Adipocyte (in vitro differentiated cells): Measurements from ENCODE around the gene LLGL2.
A peak's percentile ranks its signal among the peaks of the same experiment; 100 is the strongest.

Source experiments
- DNase-seq: peaks from one replicate; pipeline ENCODE4 v3.0.0-alpha.2; 2015; ENCODE audit warnings: low read depth
- H3K27me3 ChIP-seq: replicated peaks from 2 replicates; pipeline ENCODE4 v1.7.0; 2013; ENCODE audit warnings: mild to moderate bottlenecking, low read length, moderate library complexity; ENCODE audit not compliant: control insufficient read depth, insufficient read depth
- H3K36me3 ChIP-seq: 2 replicates; pipeline ENCODE4 v1.7.0; 2013; ENCODE audit warnings: low read length, mild to moderate bottlenecking, moderate library complexity; ENCODE audit not compliant: control insufficient read depth, insufficient read depth, severe bottlenecking
- H3K4me1 ChIP-seq: 2 replicates; pipeline ENCODE4 v1.7.0; 2013; ENCODE audit warnings: mild to moderate bottlenecking, low read length, moderate library complexity; ENCODE audit not compliant: control insufficient read depth, insufficient read depth
- H3K4me3 ChIP-seq: 2 replicates; pipeline ENCODE4 v1.7.0; 2013; ENCODE audit warnings: mild to moderate bottlenecking, low read length, moderate library complexity
- H3K9ac ChIP-seq: 2 replicates; pipeline ENCODE4 v1.7.0; 2013; ENCODE audit warnings: mild to moderate bottlenecking, low read length, moderate library complexity
- H3K9me3 ChIP-seq: 2 replicates; pipeline ENCODE4 v1.7.0; 2013; ENCODE audit warnings: mild to moderate bottlenecking, low read length, moderate library complexity; ENCODE audit not compliant: control insufficient read depth

LLGL2 gene

DNA sequence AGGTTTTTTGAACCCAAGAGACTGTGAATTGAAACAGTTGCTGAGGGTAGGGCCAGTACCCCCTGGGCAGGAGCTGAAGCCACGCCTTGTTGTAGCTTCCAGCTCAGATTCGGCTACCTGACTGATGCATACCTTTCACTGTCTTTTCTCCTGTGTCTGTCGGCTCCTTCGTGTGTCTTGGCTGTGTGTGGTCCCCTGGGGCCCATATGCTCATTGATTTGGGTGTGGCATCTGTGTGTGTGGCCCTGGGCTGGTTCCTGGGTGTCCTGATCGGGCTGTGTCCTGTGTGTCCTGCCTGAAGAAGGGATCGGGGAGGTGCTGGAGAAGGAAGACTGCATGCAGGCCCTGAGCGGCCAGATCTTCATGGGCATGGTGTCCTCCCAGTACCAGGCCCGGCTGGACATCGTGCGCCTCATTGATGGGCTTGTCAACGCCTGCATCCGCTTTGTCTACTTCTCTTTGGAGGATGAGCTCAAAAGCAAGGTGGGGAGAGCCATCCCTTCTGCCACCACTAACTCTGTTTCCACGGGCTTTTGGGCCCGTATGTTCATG lies 31.1 kb upstream of the LLGL2 start:
- H3K9ac ChIP-seq = no peak overlapping the region
- no peak for DNase-seq
- H3K36me3 ChIP-seq = peaks cover 68% of the 10 kb centered on the region
- H3K4me3 ChIP-seq = no peak overlapping the region
- no peaks in the 10 kb centered on the region for H3K27me3 ChIP-seq
- H3K4me1 ChIP-seq = peaks cover 3% of the 10 kb centered on the region
- H3K9me3 ChIP-seq = no peaks in the 10 kb centered on the region

DNA sequence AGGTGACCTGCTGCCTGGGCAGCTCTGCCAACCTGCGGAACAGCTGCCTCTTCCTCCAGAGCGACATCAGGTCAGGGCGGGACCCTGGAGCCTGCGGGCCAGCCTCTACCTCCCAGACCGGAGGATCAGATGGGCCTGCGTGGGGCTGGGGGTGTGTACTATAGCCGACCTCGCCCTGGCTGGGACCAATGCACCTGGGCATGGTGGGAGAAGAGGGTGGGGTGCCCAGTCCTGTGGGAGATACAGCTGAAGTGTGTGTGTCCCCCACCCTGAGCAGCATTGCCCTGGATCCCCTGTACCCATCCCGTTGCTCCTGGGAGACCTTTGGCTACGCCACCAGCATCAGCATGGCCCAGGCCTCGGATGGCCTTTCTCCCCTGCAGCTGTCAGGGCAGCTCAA lies 29.5 kb upstream of the LLGL2 start:
- H3K9me3 ChIP-seq = no peaks in the 10 kb centered on the region
- peaks cover 16% of the 10 kb centered on the region for H3K4me1 ChIP-seq
- no peak overlapping the region for H3K9ac ChIP-seq
- no peak overlapping the region for H3K4me3 ChIP-seq
- DNase-seq = no peak
- no peaks in the 10 kb centered on the region for H3K27me3 ChIP-seq
- peaks cover 70% of the 10 kb centered on the region for H3K36me3 ChIP-seq

DNA sequence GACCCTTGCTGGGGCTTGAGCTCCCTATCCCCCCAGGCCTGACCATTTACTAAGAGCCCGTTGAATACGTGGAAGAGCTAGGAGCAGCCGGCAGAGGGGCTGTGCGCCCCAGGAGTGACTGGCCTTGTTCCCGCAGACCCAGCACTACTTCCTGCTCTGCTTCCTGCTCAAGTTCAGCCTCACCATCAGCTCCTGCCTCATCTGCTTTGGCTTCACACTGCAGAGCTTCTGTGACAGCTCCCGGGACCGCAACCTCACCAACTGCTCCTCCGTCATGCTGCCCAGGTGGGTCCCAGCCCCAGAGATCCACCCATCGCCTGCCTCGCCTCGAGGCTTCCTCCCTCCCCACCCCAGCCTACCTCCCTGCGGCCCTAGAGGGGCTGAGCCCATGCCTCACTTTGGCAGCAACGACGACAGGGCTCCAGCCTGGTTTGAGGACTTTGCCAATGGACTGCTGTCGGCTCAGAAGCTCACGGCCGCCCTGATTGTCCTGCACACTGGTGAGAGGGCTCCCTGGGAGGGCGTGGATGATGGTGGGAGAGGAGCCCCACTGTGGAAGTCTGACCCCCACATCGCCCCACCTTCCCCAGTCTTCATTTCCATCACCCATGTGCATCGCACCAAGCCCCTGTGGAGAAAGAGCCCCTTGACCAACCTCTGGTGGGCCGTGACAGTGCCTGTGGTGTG lies 27.3 kb upstream of the LLGL2 start:
- Histone ChIP-seq H3K4me1 (peaks cover 16% of the 10 kb centered on the region), H3K36me3 (peaks cover 49% of the 10 kb centered on the region), H3K9ac (no peak overlapping the region), H3K27me3 (no peaks in the 10 kb centered on the region), H3K9me3 (no peaks in the 10 kb centered on the region), H3K4me3 (no peak overlapping the region)
- no peak for DNase-seq

DNA sequence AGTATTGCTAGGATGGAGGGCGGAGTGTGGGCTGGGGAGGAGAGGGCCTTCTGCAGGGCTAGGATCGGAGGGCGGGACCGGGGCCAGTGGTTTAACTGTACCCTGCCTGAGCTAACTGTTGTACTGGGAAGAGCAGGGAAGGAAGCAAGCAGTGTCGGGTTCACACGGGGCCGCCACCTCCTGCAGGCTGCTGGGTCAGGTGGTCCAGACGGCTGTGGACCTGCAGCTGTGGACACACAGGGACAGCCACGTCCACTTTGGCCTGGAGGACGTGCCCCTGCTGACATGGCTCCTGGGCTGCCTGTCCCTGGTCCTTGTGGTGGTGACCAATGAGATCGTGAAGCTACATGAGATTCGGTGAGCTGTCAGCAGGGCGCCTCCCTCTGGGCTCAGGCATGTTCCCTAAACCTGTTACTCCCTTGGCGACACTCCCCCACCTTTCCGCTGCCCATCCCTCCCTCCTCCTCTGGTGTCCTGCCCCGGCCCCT lies 26.7 kb upstream of the LLGL2 start:
- Histone ChIP-seq H3K9me3 (no peaks in the 10 kb centered on the region), H3K27me3 (no peaks in the 10 kb centered on the region), H3K36me3 (peaks cover 43% of the 10 kb centered on the region), H3K4me1 (peaks cover 16% of the 10 kb centered on the region), H3K9ac (no peak overlapping the region), H3K4me3 (no peak overlapping the region)
- no peak for DNase-seq

DNA sequence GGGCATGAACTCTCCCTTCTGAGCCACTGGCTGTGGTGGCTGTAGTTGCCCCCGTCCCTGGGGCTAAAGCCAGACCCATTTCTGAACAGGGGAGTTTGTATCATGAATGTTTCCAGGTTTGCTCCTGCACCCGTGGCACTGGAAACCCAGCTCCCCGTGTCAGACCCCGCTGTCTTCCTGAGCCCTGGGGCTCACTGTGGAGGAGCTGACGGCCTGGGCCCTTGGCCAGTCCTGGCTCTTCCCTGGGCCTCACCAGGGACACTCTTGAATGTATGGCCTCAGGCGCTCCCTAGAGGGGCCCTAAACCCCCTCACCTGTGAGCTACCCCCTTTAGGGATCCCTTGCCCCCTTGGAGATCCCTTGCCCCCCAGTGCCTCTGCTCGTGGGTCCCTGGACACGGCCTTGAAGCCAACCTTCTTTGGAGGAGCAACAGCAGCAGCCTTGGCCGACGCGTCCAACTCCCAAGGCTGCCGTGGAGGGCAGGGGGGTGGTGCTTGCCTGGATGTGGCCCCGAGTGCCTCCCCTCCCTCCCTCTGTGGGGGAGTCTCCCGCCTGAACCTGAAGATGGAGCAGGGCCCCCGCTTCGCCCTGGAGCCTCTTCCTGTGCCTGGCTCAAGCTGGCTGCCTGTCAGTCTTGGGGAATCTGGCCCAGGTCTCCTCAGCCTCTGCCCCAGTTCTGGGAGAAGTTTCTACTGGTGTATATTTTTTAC lies 26.0 kb upstream of the LLGL2 start:
- H3K36me3 ChIP-seq = peaks cover 38% of the 10 kb centered on the region
- peaks cover 16% of the 10 kb centered on the region for H3K4me1 ChIP-seq
- peak overlapping the region; percentile 29 for H3K9ac ChIP-seq
- no peak overlapping the region for H3K4me3 ChIP-seq
- H3K27me3 ChIP-seq = no peaks in the 10 kb centered on the region
- H3K9me3 ChIP-seq = no peaks in the 10 kb centered on the region
- no peak for DNase-seq

DNA sequence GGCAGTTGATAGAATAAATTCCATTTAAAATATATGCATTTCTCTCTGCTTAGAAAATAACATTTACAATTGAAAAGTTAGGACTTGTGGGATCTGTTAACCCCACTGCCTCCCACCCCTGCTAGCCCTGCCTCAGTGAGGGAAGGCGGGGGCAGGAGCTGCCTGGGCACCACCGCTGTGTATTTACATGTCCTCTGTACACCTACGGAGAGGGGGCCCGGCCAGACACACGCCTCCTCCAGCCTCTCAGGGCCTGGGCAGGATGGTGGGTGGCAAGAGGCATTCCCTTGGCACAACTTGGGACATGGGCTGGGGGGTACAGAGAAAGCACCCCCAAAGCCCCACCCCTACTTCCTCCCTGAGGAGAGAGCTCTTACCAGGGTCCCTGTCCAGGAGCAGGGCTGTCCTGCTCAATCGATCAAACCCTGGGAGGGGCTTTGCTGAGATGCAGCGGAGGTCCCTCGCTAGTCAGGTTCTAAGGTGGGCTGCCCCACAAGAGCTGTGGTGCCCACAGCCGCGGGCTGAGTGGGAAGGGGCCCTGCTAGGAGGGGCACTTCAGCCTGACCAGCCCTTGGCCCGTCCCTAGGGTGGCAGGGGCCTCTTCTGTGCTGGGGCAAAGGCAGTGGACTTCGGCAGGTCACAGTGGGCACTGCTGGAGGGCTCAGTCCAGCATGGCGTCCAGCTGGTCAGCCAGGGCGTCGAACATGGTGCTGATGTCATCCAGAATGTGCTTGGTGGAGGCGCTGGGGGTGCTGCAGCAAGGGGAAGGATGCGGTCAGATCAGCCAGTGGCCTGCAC lies 24.9 kb upstream of the LLGL2 start:
- H3K4me3 ChIP-seq = no peak overlapping the region
- no peaks in the 10 kb centered on the region for H3K27me3 ChIP-seq
- H3K4me1 ChIP-seq = peaks cover 16% of the 10 kb centered on the region
- no peak overlapping the region for H3K9ac ChIP-seq
- H3K36me3 ChIP-seq = peaks cover 35% of the 10 kb centered on the region
- no peak for DNase-seq
- H3K9me3 ChIP-seq = no peaks in the 10 kb centered on the region

DNA sequence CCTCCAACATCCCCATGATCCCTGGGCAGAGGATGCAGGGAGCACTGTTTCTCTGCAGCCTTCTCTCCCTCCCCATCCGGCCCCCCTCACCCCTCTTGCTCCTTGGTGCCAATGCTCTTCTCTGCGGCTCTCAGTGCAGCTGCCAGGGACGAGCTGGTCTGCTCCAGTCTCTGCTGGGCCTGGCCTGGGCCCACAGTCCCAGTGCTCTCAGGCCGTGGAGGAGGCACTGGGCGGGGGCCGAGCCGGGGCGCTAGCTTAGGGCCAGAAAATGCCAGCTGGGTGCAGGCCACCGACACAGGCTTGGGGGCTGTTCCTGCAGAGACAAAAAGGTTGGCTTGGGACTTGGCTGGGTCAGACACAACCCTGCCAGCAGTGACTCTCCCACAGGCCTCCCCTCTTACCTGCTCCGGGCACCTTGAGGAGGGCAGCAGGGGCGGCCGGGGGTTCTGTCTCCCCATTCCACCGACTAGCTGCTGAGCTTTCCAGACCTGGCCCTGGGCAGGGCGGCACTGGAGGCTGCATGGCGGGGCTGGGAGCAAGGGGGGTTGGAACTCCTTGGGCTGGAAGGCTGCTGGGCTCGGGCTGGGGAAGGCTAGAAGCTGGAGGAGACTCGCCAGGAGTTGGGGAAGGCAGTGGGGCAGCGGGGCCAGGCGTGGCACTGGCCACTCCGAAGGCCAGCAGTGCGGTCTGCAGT lies 24.0 kb upstream of the LLGL2 start:
- Histone ChIP-seq H3K9me3 (no peaks in the 10 kb centered on the region), H3K4me3 (no peak overlapping the region), H3K9ac (no peak overlapping the region), H3K4me1 (peaks cover 16% of the 10 kb centered on the region), H3K27me3 (no peaks in the 10 kb centered on the region), H3K36me3 (peaks cover 27% of the 10 kb centered on the region)
- no peak for DNase-seq

DNA sequence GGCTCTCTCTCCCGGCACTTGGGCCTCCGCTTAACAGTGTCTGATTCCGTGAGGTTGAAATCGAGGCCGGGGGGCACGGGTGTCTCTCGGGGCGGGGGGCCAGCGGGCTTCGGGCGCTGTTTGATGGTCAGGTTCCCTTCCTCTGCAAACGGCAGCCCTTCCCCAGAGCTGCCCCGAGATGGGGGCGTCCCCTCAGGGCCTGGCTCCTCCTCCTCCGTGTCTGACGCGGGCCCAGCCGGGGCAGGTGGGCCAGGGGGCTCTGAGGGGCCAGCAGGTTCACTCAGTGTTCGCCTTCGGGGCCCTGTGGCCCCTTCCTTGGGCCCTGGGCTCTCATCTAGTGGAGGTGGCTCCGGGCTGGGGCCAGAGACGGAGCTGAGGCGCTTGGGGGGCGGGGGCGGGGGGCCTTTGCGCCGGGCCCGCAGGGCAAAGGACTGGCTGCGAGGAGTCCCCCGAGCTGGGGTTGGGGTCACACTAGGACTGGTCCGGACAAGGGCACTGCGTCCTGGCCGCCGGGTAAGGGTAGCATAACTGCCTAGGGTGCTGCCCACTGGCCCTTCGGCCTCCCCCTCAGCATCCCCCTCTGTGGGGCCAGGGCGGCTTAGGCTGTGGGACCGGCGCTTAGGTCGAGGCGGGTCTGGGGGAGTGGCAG lies 23.3 kb upstream of the LLGL2 start:
- H3K9me3 ChIP-seq = no peaks in the 10 kb centered on the region
- H3K9ac ChIP-seq = no peak overlapping the region
- no peak for DNase-seq
- H3K4me1 ChIP-seq = peaks cover 16% of the 10 kb centered on the region
- H3K4me3 ChIP-seq = no peak overlapping the region
- H3K36me3 ChIP-seq = peaks cover 32% of the 10 kb centered on the region
- H3K27me3 ChIP-seq = no peaks in the 10 kb centered on the region

DNA sequence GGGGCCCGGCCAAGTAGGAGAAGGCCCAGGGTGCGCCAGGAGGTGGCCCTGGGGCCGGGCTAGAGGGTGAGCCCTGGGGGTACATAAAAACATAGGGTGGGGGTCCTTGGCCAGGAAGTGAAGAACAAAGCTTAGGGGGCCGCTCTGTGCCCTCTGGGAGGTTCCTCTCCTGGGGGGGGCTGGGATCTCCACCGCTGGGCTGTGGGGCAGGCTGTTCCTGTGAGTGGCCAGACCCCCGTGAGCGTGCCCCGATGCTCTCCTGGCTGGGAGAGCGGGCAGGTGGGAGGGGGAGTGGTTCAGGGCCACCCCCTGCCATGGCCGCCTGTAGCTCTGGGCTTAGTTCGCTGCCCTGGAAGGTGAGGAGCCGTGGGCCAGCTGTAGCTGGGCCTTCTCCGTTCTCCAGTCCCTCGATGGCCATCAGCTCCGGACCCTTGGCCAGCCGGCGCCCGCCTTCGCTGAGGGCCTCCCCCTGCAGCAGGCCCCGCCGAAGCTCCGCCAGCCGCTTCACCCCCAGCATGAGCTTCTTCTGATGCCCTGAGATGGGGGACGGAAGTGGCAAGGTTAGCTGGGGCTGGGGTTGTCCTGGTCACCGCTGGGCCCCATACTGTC lies 22.7 kb upstream of the LLGL2 start:
- peaks cover 29% of the 10 kb centered on the region for H3K36me3 ChIP-seq
- no peak overlapping the region for H3K4me3 ChIP-seq
- no peaks in the 10 kb centered on the region for H3K9me3 ChIP-seq
- peaks cover 16% of the 10 kb centered on the region for H3K4me1 ChIP-seq
- DNase-seq = no peak
- H3K27me3 ChIP-seq = no peaks in the 10 kb centered on the region
- no peak overlapping the region for H3K9ac ChIP-seq

DNA sequence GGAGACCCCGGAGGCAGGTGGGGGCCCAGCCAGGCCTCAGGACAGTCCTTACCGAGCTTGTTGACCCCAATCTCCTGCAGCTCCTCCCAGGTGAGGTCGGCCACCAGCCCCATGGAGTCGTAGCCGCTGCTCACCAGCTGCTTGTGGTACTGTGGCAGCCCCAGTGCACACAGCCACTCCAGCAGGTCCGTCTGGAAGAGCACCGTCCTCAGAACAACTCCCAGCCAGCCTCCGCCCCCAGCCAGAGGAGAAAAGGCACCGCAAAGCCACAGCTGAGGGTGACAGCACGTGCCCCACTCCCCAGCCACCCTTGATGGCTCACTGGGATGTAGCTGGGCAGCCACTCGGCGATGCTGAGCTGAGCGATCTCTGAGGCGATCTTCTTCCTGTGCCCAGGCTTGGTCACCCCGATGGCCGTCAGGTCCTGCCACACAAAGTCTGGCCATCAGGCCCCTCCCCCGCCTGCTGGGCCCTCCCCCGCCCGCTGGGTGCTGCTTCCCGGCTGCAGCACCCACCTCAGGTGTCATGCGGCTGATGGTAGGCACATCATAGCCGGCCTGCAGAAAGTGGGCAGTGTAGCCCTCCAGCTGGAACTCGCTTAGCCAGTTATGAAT lies 22.1 kb upstream of the LLGL2 start:
- H3K27me3 ChIP-seq = no peaks in the 10 kb centered on the region
- no peak overlapping the region for H3K4me3 ChIP-seq
- peaks cover 16% of the 10 kb centered on the region for H3K4me1 ChIP-seq
- DNase-seq = no peak
- H3K9ac ChIP-seq = no peak overlapping the region
- no peaks in the 10 kb centered on the region for H3K9me3 ChIP-seq
- H3K36me3 ChIP-seq = peaks cover 24% of the 10 kb centered on the region
